Measurements from ENCODE around the gene VWA8. TPM values are rescaled to one million over a fixed set of nuclear protein-coding genes. Genes with fewer than 3 reads are reported as not detected.

Gene VWA8
- total RNA-seq, 1 donor from 2014 or later, result 33.4 TPM

DNA sequence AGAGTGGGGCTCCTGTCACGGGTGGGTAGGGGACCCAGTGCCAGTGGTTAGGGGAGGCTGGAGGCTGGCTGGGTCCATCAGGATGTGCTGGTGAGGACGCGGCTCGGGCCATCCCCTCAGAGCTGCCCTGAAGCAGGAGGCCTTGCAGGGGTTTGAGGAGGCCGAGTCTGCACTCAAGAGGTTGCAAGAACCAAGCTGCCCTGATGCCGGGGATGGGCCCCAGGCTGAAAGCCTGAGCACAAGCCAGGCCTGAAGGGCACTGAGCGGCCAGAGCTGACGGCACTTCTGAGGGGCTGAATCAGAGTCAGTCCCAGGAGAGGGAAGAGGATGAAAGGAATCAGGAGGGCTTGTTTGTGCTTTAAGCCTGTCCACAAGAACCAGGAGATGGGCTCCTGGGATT lies 410.6 kb downstream of the VWA8 start:
- Histone ChIP-seq H3K4me1 (peaks cover 24% of the 10 kb centered on the region), H3K27ac (no peak overlapping the region), H3K4me3 (no peak overlapping the region), H3K9me3 (no peaks in the 10 kb centered on the region), H3K36me3 (no peaks in the 10 kb centered on the region), H3K27me3 (no peaks in the 10 kb centered on the region)
- intact Hi-C loops (cut with DNase I), result no loop called here
- no peak for TF ChIP-seq CTCF (IDR thresholded peaks at IDR 0.05)
- TF ChIP-seq POLR2AphosphoS5 (IDR thresholded peaks at IDR 0.05; ENCODE audit: insufficient read depth in 1 of 2, low read depth in 1 of 2), result no peak
- TF ChIP-seq POLR2A (IDR thresholded peaks at IDR 0.05), result no peak
- DNase-seq (ENCODE audit: extremely low spot score in 2 of 2), result no peak

DNA sequence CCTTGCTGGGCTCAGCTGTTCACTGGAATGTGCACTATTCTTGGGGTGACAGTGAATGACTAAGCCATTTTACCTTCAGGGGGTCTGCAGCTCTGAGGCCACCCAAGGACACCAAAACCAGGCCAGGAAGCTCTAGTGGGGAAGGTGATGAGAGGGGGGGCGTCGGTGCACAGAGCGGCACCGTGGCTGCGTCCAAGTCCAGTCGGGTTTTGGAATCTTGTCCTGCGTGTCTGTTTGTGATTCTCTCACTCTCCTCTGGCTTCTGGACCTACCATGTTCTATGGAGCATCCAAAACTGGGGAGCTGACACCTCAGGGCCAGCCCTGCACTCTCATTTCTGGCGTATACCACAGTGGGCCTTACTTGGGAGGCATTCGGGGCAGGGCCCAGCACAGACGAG lies 411.4 kb downstream of the VWA8 start:
- Histone ChIP-seq H3K9me3 (no peaks in the 10 kb centered on the region), H3K36me3 (no peaks in the 10 kb centered on the region), H3K27ac (no peak overlapping the region), H3K27me3 (no peaks in the 10 kb centered on the region), H3K4me1 (peaks cover 24% of the 10 kb centered on the region), H3K4me3 (no peak overlapping the region)
- intact Hi-C loops (cut with DNase I), result no loop called here
- no peak for TF ChIP-seq POLR2A (IDR thresholded peaks at IDR 0.05)
- TF ChIP-seq POLR2AphosphoS5 (IDR thresholded peaks at IDR 0.05; ENCODE audit: insufficient read depth in 1 of 2, low read depth in 1 of 2), result no peak
- TF ChIP-seq CTCF (IDR thresholded peaks at IDR 0.05), result no peak
- DNase-seq (ENCODE audit: extremely low spot score in 2 of 2), result no peak

- no peak overlapping the region for H3K27ac ChIP-seq
- peaks cover 24% of the 10 kb centered on the region for H3K4me1 ChIP-seq
- intact Hi-C loops (cut with DNase I), result loop anchor here (1.0 kb wide), 1 partner anchor 35 kb away; no protein-coding TSS in a partner anchor
- H3K36me3 ChIP-seq, result no peaks in the 10 kb centered on the region
- no peaks in the 10 kb centered on the region for H3K9me3 ChIP-seq
- no peak for DNase-seq (ENCODE audit: extremely low spot score in 2 of 2)
- H3K4me3 ChIP-seq, result no peak overlapping the region
- no peaks in the 10 kb centered on the region for H3K27me3 ChIP-seq
- TF ChIP-seq POLR2AphosphoS5 (IDR thresholded peaks at IDR 0.05; ENCODE audit: insufficient read depth in 1 of 2, low read depth in 1 of 2) (no peak), POLR2A (IDR thresholded peaks at IDR 0.05) (no peak), CTCF (IDR thresholded peaks at IDR 0.05) (no peak)
These were observed 412.0 kb downstream of the VWA8 start for GRCh38 chr13:41548910-41549309.

GRCh38 chr13:41548031-41548430 lies 412.9 kb downstream of the VWA8 start:
- Histone ChIP-seq H3K9me3 (no peaks in the 10 kb centered on the region), H3K4me3 (no peak overlapping the region), H3K36me3 (no peaks in the 10 kb centered on the region), H3K27me3 (no peaks in the 10 kb centered on the region), H3K4me1 (peaks cover 24% of the 10 kb centered on the region), H3K27ac (peak overlapping the region; percentile 85)
- DNase-seq (ENCODE audit: extremely low spot score in 2 of 2), result no peak
- intact Hi-C loops (cut with DNase I), result loop anchor here (1.0 kb wide), 1 partner anchor 36 kb away; no protein-coding TSS in a partner anchor
- no peak for TF ChIP-seq POLR2A (IDR thresholded peaks at IDR 0.05)
- TF ChIP-seq POLR2AphosphoS5 (IDR thresholded peaks at IDR 0.05; ENCODE audit: insufficient read depth in 1 of 2, low read depth in 1 of 2), result no peak
- no peak for TF ChIP-seq CTCF (IDR thresholded peaks at IDR 0.05)

GRCh38 chr13:41547251-41548000 lies 413.5 kb downstream of the VWA8 start:
- no peak overlapping the region for H3K4me3 ChIP-seq
- no peaks in the 10 kb centered on the region for H3K27me3 ChIP-seq
- no peak for DNase-seq (ENCODE audit: extremely low spot score in 2 of 2)
- TF ChIP-seq CTCF (IDR thresholded peaks at IDR 0.05) (no peak), POLR2A (IDR thresholded peaks at IDR 0.05) (no peak), POLR2AphosphoS5 (IDR thresholded peaks at IDR 0.05; ENCODE audit: insufficient read depth in 1 of 2, low read depth in 1 of 2) (peak; percentile 26 to 71)
- H3K27ac ChIP-seq, result peak overlapping the region; percentile 85
- H3K9me3 ChIP-seq, result no peaks in the 10 kb centered on the region
- H3K36me3 ChIP-seq, result no peaks in the 10 kb centered on the region
- intact Hi-C loops (cut with DNase I), result no loop called here
- H3K4me1 ChIP-seq, result peaks cover 24% of the 10 kb centered on the region
